NT2/D1 (cell line): ENCODE results near the gene GNAO1.

Experiments
- SUZ12 ChIP-seq: IDR thresholded peaks from 2 replicates; pipeline ENCODE4 v1.6.1; 2011; ENCODE audit not compliant: insufficient read length, insufficient read depth; ENCODE audit errors: extremely low read depth
- YY1 ChIP-seq: IDR thresholded peaks from 2 replicates; pipeline ENCODE4 v1.6.1; 2011; ENCODE audit not compliant: insufficient read length, insufficient read depth
- ZNF274 ChIP-seq: IDR thresholded peaks from 2 replicates; pipeline ENCODE4 v1.6.1; 2011; ENCODE audit warnings: mild to moderate bottlenecking, low read depth, low read length

DNA sequence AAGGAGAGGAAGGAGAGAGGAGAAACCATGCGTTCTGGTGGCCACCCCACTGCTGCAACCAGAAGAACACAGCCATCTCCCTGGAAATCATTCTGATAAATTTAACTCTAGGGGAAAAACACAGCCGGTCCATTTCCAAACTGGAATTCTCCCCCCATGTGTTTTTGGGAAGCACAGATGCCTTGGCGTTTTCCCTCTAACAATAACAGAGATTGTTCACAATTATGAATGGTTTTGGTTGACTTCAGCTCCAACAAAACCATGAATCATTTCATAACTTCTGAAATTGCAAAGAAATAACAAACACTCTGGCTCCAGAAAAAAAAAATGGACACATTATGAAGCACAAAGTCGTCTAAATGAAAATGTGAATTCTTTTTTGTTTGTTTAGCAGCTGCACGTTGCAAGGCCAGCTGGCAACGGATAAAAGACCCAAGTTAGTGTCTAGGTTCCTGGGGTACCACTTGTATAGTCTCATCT lies 46.2 kb downstream of the GNAO1 start:
- no peak for TF ChIP-seq YY1
- no peak for TF ChIP-seq ZNF274
- no peak for TF ChIP-seq SUZ12
